ENCODE data around the gene HSD11B2. TPM values are rescaled to one million over a fixed set of nuclear protein-coding genes. Genes with fewer than 3 reads are reported as not detected.

The HSD11B2 gene
- total RNA-seq, 1 experiment from 2014 or later = 33.4 TPM

GRCh38 chr16:67432506-67432890, 1.6 kb downstream of the HSD11B2 start:
- H3K36me3 Mint-ChIP-seq = no peaks in the 10 kb centered on the region
- ChIA-PET POLR2A (interaction anchor here (0.7 kb wide), 2 partner anchors 39 to 557 kb away, joined by 4 read pairs; partner anchors contain the start of gene TPPP3), CTCF (interaction anchor here (0.6 to 4.7 kb wide), 20 partner anchors 11 to 1615 kb away, joined by 3 to 57 read pairs (median 7); partner anchors contain the start of genes ATP6V0D1, EXOC3L1, FHOD1 and KCTD19)
- peak overlapping the region; percentile 91 for H3K27ac Mint-ChIP-seq
- peak overlapping the region; percentile 75 for H3K4me3 Mint-ChIP-seq
- H3K4me1 Mint-ChIP-seq = peaks cover 49% of the 10 kb centered on the region
- H3K27me3 Mint-ChIP-seq (ENCODE audit: low read depth) = peaks cover 12% of the 10 kb centered on the region
- H3K9me3 Mint-ChIP-seq = no peaks in the 10 kb centered on the region
- TF ChIP-seq ZNF232 (CRISPR knock-in tag; IDR thresholded peaks at IDR 0.05) (no peak), TEAD1 (CRISPR knock-in tag; IDR thresholded peaks at IDR 0.05) (no peak), NFE2L1 (CRISPR knock-in tag; IDR thresholded peaks at IDR 0.05) (no peak), CREB1 (CRISPR knock-in tag; IDR thresholded peaks at IDR 0.05) (no peak), ZNF121 (CRISPR knock-in tag; IDR thresholded peaks at IDR 0.05) (no peak), HMGA2 (CRISPR knock-in tag; IDR thresholded peaks at IDR 0.05) (no peak), ZBTB43 (CRISPR knock-in tag; IDR thresholded peaks at IDR 0.05) (no peak), EMX1 (CRISPR knock-in tag; IDR thresholded peaks at IDR 0.05) (no peak), NFATC4 (CRISPR knock-in tag; IDR thresholded peaks at IDR 0.05) (no peak), USF1 (CRISPR knock-in tag; IDR thresholded peaks at IDR 0.05) (no peak), HMGXB4 (CRISPR knock-in tag; IDR thresholded peaks at IDR 0.05) (no peak), ZNF219 (CRISPR knock-in tag; IDR thresholded peaks at IDR 0.05; ENCODE audit: borderline replicate concordance) (no peak), NR1H2 (CRISPR knock-in tag; IDR thresholded peaks at IDR 0.05) (no peak)
- ATAC-seq (no peak), DNase-seq (ENCODE audit: low spot score) (no peak)

GRCh38 chr16:67433131-67433719, 2.3 kb downstream of the HSD11B2 start:
- DNase-seq (ENCODE audit: low spot score) (no peak), ATAC-seq (no peak)
- no peaks in the 10 kb centered on the region for H3K36me3 Mint-ChIP-seq
- no peaks in the 10 kb centered on the region for H3K9me3 Mint-ChIP-seq
- no peak overlapping the region; the same call in 1 of the 2 replicates for H3K27ac Mint-ChIP-seq
- peaks cover 44% of the 10 kb centered on the region for H3K4me1 Mint-ChIP-seq
- POLR2A ChIA-PET = interaction anchor here (1.0 kb wide), 1 partner anchor 186 kb away, joined by 3 read pairs; the partner anchor contains the start of gene FHOD1
- H3K4me3 Mint-ChIP-seq = peak overlapping the region; percentile 75; the same call in 1 of the 2 replicates
- peaks cover 12% of the 10 kb centered on the region for H3K27me3 Mint-ChIP-seq (ENCODE audit: low read depth)
- no peak for TF ChIP-seq PRRX2 (CRISPR knock-in tag; IDR thresholded peaks at IDR 0.05)
- no peak for TF ChIP-seq ESRRA (CRISPR knock-in tag; IDR thresholded peaks at IDR 0.05; ENCODE audit: borderline replicate concordance)
- 0 out of 2 replicates have a peak, but pooled peaks have one; percentile 30 for TF ChIP-seq SMAD3 (CRISPR knock-in tag; IDR thresholded peaks at IDR 0.05; ENCODE audit: borderline replicate concordance)
- no peak for TF ChIP-seq NFE2L1 (CRISPR knock-in tag; IDR thresholded peaks at IDR 0.05)
- CTCF ChIA-PET = interaction anchor here (0.6 to 4.7 kb wide), 8 partner anchors 11 to 148 kb away, joined by 3 to 57 read pairs (median 6); partner anchors contain the start of genes ATP6V0D1, KCTD19 and LRRC36

GRCh38 chr16:67435758-67436164, 4.8 kb downstream of the HSD11B2 start:
- CTCF ChIA-PET = interaction anchor here (0.6 to 2.8 kb wide), 10 partner anchors 9 to 151 kb away, joined by 3 to 29 read pairs (median 4); no protein-coding TSS in a partner anchor
- POLR2A ChIA-PET = interaction anchor here (0.5 kb wide), 1 partner anchor 9 kb away, joined by 4 read pairs; no protein-coding TSS in a partner anchor
- no peak for TF ChIP-seq PREB (CRISPR knock-in tag; IDR thresholded peaks at IDR 0.05; ENCODE audit: borderline replicate concordance)
- no peak for TF ChIP-seq ZNF263 (CRISPR knock-in tag; IDR thresholded peaks at IDR 0.05; ENCODE audit: low read depth)
- no peak for TF ChIP-seq FOXP4 (CRISPR knock-in tag; IDR thresholded peaks at IDR 0.05)
- TF ChIP-seq MLX (CRISPR knock-in tag; IDR thresholded peaks at IDR 0.05) = no peak
- TF ChIP-seq STAT6 (CRISPR knock-in tag; conservative IDR thresholded peaks at IDR 0.05; ENCODE audit: low read depth) = no peak
- TF ChIP-seq NFE2L1 (CRISPR knock-in tag; IDR thresholded peaks at IDR 0.05) = no peak

More at GRCh38 chr16:67435758-67436164, 4.8 kb downstream of the HSD11B2 start:
- H3K27ac Mint-ChIP-seq = no peak overlapping the region
- no peak for ATAC-seq
- no peak overlapping the region for H3K4me3 Mint-ChIP-seq
- no peaks in the 10 kb centered on the region for H3K9me3 Mint-ChIP-seq
- H3K27me3 Mint-ChIP-seq (ENCODE audit: low read depth) = no peaks in the 10 kb centered on the region
- H3K4me1 Mint-ChIP-seq = peaks cover 25% of the 10 kb centered on the region
- no peak for DNase-seq (ENCODE audit: low spot score)
- H3K36me3 Mint-ChIP-seq = peaks cover 3% of the 10 kb centered on the region; the same call in 1 of the 2 replicates
